ENCODE results near the gene WFIKKN2.

Gene WFIKKN2

DNA sequence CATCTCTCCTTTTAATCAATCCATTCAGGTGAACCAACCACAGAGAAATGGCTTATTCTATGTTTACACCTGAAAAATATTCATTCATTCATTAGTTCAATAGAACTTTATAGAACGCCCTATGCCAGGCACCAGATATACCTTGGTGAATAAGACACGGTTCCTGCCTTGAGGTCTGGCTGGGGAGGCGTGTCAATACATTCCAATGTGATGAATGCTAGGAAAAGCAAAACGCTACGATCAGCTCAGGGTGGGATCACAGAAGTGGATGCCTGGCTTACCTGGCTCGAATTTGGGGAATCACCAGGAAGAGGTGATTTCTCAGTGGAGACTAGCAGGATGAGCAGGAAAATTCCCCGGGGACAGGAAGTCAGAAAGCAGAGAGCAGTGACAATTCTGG is 17.5 kb upstream of the WFIKKN2 start:
- no peak for TF ChIP-seq CTCF (IDR thresholded peaks at IDR 0.05; ENCODE audit: extremely low read depth, insufficient read depth, missing control alignments)
- no peak for DNase-seq (ENCODE audit: low spot score)
- in situ Hi-C loops (cut with MboI; ENCODE audit: low pct_unique_long_range_greater_than_20kb, low sequenced_read_pairs, unreplicated experiment): no loop called here

DNA sequence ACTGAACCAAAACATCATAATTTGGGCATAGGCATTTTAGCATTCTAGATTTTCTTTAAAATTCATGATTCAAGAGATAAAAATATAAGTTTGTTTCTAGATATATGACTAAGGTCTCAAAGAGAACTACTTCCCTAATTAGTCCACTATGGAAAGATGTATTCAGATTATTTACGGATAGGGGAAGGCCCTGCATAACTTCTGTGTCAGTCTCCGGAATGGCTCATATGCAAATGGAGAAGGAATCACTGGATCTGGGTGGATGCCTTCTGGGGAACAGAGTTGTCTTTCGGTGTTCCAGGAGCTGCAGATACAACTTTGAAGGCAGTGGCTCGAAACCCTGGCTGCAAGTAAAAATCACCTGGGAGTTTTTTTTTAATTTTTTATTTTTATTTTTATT is 17.1 kb upstream of the WFIKKN2 start:
- in situ Hi-C loops (cut with MboI; ENCODE audit: low pct_unique_long_range_greater_than_20kb, low sequenced_read_pairs, unreplicated experiment): no loop called here
- DNase-seq (ENCODE audit: low spot score): no peak
- no peak for TF ChIP-seq CTCF (IDR thresholded peaks at IDR 0.05; ENCODE audit: extremely low read depth, insufficient read depth, missing control alignments)

GRCh38 chr17:50818921-50819657 is 16.3 kb upstream of the WFIKKN2 start:
- no peak for TF ChIP-seq CTCF (IDR thresholded peaks at IDR 0.05; ENCODE audit: extremely low read depth, insufficient read depth, missing control alignments)
- DNase-seq (ENCODE audit: low spot score): no peak
- in situ Hi-C loops (cut with MboI; ENCODE audit: low pct_unique_long_range_greater_than_20kb, low sequenced_read_pairs, unreplicated experiment): no loop called here

DNA sequence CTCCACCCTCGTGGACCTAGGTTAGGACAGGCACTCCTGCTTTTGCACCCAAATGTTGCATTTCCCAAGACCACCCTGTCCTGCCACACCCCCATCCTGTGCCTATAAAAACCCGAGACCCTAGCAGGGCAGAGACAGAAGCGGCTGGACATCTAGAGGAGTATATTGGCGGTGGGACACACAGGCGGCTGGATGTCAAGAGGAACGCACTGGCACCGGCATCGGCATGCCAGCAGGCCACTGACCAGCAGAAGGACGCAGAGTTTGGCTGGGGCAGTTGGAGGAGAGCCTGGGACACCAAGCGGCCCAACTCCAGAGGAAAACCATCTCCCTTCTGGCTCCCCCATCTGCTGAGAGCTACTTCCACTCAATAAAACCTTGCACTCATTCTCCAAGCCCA is 14.7 kb upstream of the WFIKKN2 start:
- TF ChIP-seq CTCF (IDR thresholded peaks at IDR 0.05; ENCODE audit: extremely low read depth, insufficient read depth, missing control alignments): no peak
- DNase-seq (ENCODE audit: low spot score): no peak
- in situ Hi-C loops (cut with MboI; ENCODE audit: low pct_unique_long_range_greater_than_20kb, low sequenced_read_pairs, unreplicated experiment): no loop called here

GRCh38 chr17:50822550-50822949 is 12.8 kb upstream of the WFIKKN2 start:
- TF ChIP-seq CTCF (IDR thresholded peaks at IDR 0.05; ENCODE audit: extremely low read depth, insufficient read depth, missing control alignments): no peak
- in situ Hi-C loops (cut with MboI; ENCODE audit: low pct_unique_long_range_greater_than_20kb, low sequenced_read_pairs, unreplicated experiment): no loop called here
- DNase-seq (ENCODE audit: low spot score): no peak

DNA sequence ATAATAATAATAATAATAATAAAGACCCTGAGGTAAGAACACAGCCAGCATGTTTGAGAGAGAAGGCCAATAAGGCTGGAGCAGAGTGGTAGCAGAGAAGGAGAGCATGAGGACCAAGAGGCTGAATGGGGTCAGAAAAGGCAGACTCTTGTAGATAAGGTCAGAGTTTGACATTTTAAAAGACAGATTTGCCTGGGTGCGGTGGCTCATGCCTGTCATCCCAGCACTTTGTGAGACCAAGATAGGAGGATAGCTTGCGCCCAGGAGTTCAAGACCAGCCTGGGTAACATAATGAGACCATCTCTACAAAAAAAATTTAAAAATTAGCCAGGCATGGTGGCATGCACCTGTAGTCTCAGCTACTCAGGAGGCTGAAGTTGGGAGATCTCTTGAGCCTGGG is 11.0 kb upstream of the WFIKKN2 start:
- TF ChIP-seq CTCF (IDR thresholded peaks at IDR 0.05; ENCODE audit: extremely low read depth, insufficient read depth, missing control alignments): no peak
- in situ Hi-C loops (cut with MboI; ENCODE audit: low pct_unique_long_range_greater_than_20kb, low sequenced_read_pairs, unreplicated experiment): no loop called here
- no peak for DNase-seq (ENCODE audit: low spot score)
